NCI-H2196 treated with DMSO at 0.1 percent for 48 hours (cell line): ENCODE results near the gene HTR2C.
"Not testable (repeated sequence)": the region's sequence is repeated elsewhere in the genome, so short reads cannot be mapped to it uniquely, and the experiment has no call there.

Experiments
- DNase-seq: peaks from one replicate; lab custom pipeline; 2025; ENCODE audit not compliant: unreplicated experiment; lab: John Stamatoyannopoulos, UW

HTR2C gene

GRCh38 chrX:114710571-114710970, 126.7 kb downstream of the HTR2C start:
- no peak for DNase-seq

GRCh38 chrX:114712466-114712865, 128.6 kb downstream of the HTR2C start:
- no peak for DNase-seq

- DNase-seq: no peak
Observed at GRCh38 chrX:114715096-114715495, 131.2 kb downstream of the HTR2C start.

- no peak for DNase-seq
Observed at GRCh38 chrX:114717921-114718320, 134.0 kb downstream of the HTR2C start.

- no peak for DNase-seq
Observed at GRCh38 chrX:114766541-114766940, 182.7 kb downstream of the HTR2C start.

- DNase-seq: no peak
Observed at GRCh38 chrX:114774691-114775090, 190.8 kb downstream of the HTR2C start.

- DNase-seq: no peak
Observed at GRCh38 chrX:114782925-114783324, 199.0 kb downstream of the HTR2C start.

GRCh38 chrX:114787061-114787460, 203.2 kb downstream of the HTR2C start:
- no peak for DNase-seq

- no peak for DNase-seq
Observed at GRCh38 chrX:114797494-114797893, 213.6 kb downstream of the HTR2C start.

GRCh38 chrX:114798907-114799306, 215.0 kb downstream of the HTR2C start:
- no peak for DNase-seq

- no peak for DNase-seq
Observed at GRCh38 chrX:114800719-114801118, 216.8 kb downstream of the HTR2C start.

- DNase-seq: no peak
Observed at GRCh38 chrX:114819509-114819908, 235.6 kb downstream of the HTR2C start.

- DNase-seq: no peak
Observed at GRCh38 chrX:114841051-114841450, 257.2 kb downstream of the HTR2C start.

GRCh38 chrX:114842181-114842580, 258.3 kb downstream of the HTR2C start:
- no peak for DNase-seq

GRCh38 chrX:114889481-114889880, 305.6 kb downstream of the HTR2C start:
- no peak for DNase-seq

GRCh38 chrX:114903618-114904017, 319.7 kb downstream of the HTR2C start:
- no peak for DNase-seq

GRCh38 chrX:114905251-114905650, 321.4 kb downstream of the HTR2C start:
- DNase-seq: no peak

- DNase-seq: no peak
Observed at GRCh38 chrX:114906984-114907510, 323.2 kb downstream of the HTR2C start.

GRCh38 chrX:114924423-114924822, 340.5 kb downstream of the HTR2C start:
- DNase-seq: no peak

GRCh38 chrX:114924856-114925255, 341.0 kb downstream of the HTR2C start:
- DNase-seq: no peak

- DNase-seq: no peak
Observed at GRCh38 chrX:114930227-114930626, 346.3 kb downstream of the HTR2C start.

GRCh38 chrX:114932550-114932949, 348.7 kb downstream of the HTR2C start:
- no peak for DNase-seq

GRCh38 chrX:114933291-114933690, 349.4 kb downstream of the HTR2C start:
- not testable (repeated sequence) for DNase-seq

- DNase-seq: not testable (repeated sequence)
Observed at GRCh38 chrX:114937090-114937489, 353.2 kb downstream of the HTR2C start.
